ENCODE measurements around the gene OR5T3.
"Not testable (repeated sequence)": the region's sequence is repeated elsewhere in the genome, so short reads cannot be mapped to it uniquely, and the experiment has no call there.

OR5T3 gene

DNA sequence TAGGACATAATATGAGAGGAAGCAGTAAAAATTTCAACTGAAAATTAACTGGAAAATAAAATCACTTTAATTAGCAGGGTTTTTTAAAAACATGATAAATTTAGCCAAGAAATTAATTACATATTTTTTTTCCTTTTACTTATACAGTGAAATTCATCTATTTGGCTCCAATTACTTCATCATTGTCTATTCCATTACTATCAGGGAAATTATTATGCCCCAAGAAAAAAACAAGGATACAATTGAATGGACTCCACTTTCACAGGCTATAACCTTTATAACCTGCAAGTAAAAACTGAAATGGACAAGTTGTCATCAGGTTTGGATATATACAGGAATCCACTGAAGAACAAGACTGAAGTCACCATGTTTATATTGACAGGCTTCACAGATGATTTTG, at the start of gene OR5T3:
TSS of gene OR5T3 (plus strand) at position 301 of the 400 bp plus-strand sequence. CDS start at position 301, 0 bp downstream.
- DNase-seq = no peak

DNA sequence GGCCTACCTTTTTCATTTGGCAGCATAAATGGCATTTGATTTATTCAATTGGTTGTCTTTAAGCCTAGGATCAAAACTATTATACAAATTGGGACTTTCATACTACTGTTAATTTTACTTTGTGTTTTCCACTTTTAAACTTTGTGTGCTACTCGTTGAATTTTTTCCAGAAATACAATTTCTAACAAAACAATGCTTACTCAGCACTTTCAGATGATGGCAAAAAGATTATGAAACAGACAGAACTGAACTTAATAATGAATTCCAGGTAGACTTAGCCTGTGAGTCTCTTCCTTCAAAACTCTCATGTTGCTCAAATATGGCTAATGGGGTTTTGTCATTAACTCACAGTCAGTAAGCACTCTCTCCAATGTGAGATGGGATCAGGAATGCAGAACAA, 44.3 kb upstream of the OR5T3 start:
- DNase-seq = no peak

DNA sequence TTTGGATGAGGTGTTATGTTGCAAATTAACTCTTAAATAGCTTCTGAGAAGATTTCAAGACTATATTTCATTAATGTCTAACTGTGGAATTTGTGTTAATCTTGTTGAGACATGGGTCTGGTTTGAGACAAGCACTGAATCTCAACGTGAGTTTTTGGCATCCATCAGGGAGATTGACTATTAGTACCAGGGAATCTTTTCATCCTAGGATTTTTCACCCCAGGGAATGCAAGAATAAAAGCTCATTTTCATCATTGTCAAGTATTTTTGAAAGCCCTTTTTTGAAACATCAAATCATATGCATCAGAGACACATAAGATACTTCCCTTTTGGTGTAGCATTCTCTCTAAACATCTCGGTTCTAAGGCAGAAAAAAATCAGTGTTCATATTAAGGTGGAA, 37.5 kb upstream of the OR5T3 start:
- no peak for DNase-seq

DNA sequence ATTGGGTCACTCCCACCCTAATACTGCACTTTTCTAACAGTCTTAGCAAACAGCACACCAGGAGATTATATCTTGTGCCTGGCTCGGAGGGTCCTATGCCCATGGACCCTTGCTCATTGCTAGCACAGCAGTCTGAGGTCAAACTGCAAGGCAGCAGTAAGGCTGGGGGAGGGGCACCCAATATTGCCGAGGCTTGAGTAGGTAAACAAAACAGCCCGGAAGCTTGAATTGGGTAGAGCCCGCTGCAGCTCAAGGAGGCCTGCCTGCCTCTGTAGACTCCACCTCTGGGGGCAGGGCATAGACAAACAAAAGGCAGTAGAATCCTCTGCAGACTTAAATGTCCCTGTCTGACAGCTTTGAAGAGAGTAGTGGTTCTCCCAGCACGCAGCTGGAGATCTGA, 32.3 kb upstream of the OR5T3 start:
- not testable (repeated sequence) for DNase-seq

DNA sequence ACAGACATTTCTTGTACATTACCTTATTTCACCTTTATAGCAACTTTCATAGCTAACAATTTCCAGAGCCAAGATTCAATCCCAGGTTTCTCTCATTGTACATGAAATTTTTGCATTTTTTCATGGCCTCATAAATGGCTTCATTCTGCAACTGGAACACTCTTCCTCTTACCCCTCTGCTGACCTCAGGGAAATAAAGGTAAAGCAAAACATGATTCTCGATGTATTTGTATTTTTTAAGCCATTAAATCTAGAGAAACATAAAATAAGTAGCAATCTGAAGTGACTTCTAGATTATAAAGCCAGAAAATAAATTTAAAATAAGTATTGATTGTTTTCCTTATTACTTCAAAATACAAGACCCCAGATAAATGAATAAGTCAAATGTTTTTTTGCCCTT, 17.9 kb upstream of the OR5T3 start, which contains the start of gene OR5T2:
TSS of gene OR5T2 (minus strand) at position 101 of the 400 bp plus-strand sequence. CDS start 1,193 bp downstream, outside the sequence.
- DNase-seq = no peak

DNA sequence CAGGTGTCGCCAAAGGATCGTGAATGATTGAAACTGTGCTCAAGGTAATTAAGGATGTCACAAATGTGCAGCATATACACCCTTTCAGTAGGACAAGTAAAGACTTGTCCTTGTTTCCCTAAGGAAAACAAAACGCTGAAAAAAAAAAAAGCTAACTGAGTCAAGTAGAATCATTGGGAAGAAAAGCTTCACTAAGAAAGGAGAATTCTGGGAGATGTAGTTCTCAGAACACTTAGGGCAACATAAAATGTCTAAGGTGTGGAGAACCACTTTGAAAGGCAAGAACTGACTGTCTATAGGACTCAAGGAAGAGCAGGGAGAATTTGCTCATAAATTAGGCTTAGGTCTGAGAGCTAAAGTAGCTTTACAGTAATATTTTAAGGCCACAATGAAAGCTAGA, 19.0 kb downstream of the OR5T3 start:
- no peak for DNase-seq

DNA sequence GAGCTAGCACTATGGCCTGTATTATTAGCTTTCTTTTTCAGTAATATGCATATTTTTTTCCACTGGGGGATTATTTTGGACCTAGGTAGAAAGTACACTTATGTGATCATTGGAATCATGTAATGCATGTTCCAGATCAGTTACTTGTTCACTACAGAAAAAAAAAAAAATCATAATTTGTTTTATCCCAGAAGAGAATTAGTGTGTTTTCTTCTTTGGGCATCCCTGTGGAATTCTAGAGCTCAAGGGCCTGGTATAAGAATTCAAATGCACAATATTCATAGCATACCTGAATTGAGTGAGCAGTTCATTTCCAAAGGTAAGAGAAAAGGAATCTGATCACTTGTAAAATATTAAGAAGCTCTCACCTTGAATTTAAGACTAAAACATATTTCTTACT, 21.8 kb downstream of the OR5T3 start, which contains the start of gene OR5T1:
TSS of gene OR5T1 (plus strand) at position 301 of the 400 bp plus-strand sequence. CDS start 1,485 bp downstream, outside the sequence.
- DNase-seq = no peak

DNA sequence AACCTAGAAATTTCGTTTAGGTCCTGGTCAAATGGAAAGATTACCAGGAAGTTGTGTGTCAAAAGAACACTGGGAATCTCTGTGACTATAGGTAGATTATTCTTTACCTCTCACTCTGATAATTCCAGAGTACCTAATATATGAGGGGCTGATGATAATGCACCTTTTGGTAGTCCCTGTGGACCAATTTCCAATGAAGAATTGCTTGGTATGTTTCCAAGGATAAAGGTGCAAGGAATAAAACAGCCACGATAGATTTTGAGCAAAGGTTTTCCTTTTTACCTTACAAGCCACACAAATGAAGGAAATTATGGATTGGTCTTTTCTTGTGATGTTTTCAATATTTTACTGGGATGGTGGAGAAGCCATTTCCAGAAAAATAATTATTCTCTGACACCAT, 40.1 kb downstream of the OR5T3 start, which contains the start of gene OR8H1:
TSS of gene OR8H1 (minus strand) at position 101 of the 400 bp plus-strand sequence. CDS start 1,192 bp downstream, outside the sequence.
- no peak for DNase-seq

DNA sequence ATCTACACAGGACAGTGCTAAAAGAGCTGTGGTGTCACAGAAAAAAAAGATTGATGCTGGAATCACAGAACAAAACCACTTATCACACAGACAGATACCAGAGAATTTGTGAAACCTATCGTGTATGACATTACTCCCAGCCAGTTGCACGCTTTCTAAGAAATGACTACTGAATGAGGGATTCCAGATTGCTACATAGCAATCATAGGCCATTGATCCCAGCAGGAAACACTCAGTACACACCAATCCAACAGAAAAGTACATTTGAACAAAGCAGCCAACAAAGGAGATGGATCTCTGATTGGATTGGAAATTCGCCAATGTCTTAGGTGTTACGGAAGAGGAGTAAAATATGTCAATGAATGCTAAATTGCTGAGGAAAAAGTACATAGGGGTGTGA, 44.8 kb downstream of the OR5T3 start:
- no peak for DNase-seq

All from NCI-H524 (cell line).